ENCODE results near the gene BGN. TPM values are rescaled to one million over a fixed set of nuclear protein-coding genes. Genes with fewer than 3 reads are reported as not detected.

Gene BGN
- total RNA-seq, 1 experiment from 2014 or later, result 0.37 TPM

DNA sequence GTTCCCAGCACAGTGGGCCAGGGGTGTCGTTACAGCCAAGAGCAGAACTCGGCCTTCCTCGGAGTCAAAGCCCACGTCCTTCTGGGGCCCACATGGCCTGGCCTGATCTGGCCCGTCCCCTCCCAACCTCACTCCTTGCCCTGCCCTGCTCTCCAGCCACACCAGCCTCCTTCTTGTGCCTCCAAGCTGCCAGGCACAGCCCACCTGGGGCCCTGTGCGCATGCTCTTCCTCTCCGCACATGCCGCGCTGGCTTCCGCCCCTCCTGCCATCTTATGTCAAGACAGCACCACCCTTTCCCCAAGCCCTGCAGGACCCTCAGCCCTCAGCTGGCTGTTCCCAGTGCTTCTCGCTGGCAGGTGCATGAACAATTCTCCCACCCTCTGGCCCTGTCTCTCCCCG lies 31.2 kb upstream of the BGN start (continued):
- TF ChIP-seq SP1 (IDR thresholded peaks at IDR 0.05; ENCODE audit: low read depth) (no peak), EZH2phosphoT487 (IDR thresholded peaks at IDR 0.05; ENCODE audit: borderline replicate concordance) (no peak), EGR1 (IDR thresholded peaks at IDR 0.05; ENCODE audit: low read depth) (no peak), RAD21 (IDR thresholded peaks at IDR 0.05; ENCODE audit: low read depth) (no peak), YY1 (IDR thresholded peaks at IDR 0.05; ENCODE audit: extremely low read depth, insufficient replicate concordance, low read depth, low read length) (no peak), CEBPB (IDR thresholded peaks at IDR 0.05; ENCODE audit: low read depth) (no peak), ZNF274 (IDR thresholded peaks at IDR 0.05; ENCODE audit: low read depth, low read length) (no peak)
- TF ChIP-seq, protein P1, sequence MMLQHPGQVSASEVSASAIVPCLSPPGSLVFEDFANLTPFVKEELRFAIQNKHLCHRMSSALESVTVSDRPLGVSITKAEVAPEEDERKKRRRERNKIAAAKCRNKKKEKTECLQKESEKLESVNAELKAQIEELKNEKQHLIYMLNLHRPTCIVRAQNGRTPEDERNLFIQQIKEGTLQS (IDR thresholded peaks at IDR 0.05), result no peak
- TF ChIP-seq, protein P2, sequence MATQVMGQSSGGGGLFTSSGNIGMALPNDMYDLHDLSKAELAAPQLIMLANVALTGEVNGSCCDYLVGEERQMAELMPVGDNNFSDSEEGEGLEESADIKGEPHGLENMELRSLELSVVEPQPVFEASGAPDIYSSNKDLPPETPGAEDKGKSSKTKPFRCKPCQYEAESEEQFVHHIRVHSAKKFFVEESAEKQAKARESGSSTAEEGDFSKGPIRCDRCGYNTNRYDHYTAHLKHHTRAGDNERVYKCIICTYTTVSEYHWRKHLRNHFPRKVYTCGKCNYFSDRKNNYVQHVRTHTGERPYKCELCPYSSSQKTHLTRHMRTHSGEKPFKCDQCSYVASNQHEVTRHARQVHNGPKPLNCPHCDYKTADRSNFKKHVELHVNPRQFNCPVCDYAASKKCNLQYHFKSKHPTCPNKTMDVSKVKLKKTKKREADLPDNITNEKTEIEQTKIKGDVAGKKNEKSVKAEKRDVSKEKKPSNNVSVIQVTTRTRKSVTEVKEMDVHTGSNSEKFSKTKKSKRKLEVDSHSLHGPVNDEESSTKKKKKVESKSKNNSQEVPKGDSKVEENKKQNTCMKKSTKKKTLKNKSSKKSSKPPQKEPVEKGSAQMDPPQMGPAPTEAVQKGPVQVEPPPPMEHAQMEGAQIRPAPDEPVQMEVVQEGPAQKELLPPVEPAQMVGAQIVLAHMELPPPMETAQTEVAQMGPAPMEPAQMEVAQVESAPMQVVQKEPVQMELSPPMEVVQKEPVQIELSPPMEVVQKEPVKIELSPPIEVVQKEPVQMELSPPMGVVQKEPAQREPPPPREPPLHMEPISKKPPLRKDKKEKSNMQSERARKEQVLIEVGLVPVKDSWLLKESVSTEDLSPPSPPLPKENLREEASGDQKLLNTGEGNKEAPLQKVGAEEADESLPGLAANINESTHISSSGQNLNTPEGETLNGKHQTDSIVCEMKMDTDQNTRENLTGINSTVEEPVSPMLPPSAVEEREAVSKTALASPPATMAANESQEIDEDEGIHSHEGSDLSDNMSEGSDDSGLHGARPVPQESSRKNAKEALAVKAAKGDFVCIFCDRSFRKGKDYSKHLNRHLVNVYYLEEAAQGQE (IDR thresholded peaks at IDR 0.05; ENCODE audit: low read depth), result no peak

DNA sequence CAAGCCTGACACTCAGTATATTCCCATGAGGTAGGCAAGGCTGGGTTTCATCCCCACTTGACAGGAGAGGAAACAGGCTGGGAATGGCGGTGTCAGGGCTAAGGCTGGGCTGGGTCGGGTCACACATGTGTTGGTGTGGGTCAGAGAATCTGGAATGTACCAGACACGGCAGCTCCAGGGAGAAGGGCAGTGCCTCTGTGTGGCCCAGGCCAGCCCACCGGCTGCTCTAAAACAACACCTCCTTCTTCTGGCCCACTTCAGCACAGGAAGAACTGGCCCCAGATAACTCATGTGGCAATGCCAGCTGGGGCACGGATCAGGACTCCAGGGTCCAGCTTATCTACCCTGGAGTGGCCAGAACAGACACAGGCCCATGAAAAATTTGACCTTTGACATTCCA lies 30.7 kb upstream of the BGN start:
- ChIA-PET CTCF (no interaction called here), RAD21 (ENCODE audit: low non-redundant PET in 1 of 2, low total read pairs in 2 of 2, uncharacterized antibody in 2 of 2, unreplicated experiment in 2 of 2) (no interaction called here), POLR2A (no interaction called here)
- Histone ChIP-seq H3K79me2 (ENCODE audit: insufficient read depth, low read length) (no peaks in the 10 kb centered on the region; the same call in 1 of the 2 replicates), H3K9me2 (ENCODE audit: insufficient read depth) (no peaks in the 10 kb centered on the region), H3K27ac (ENCODE audit: low read depth, low read length) (no peak overlapping the region), H3K27me3 (ENCODE audit: insufficient read depth, low read length) (no peaks in the 10 kb centered on the region), H3K9ac (ENCODE audit: low read length) (no peak overlapping the region), H3K36me3 (ENCODE audit: control insufficient read depth in 1 of 2, insufficient read depth in 2 of 2, low read length in 2 of 2) (0 out of 4 replicates have a peak, but pooled peaks cover 0 to 3% of the 10 kb centered on the region in 2 experiments), H4K20me1 (ENCODE audit: insufficient read depth) (no peaks in the 10 kb centered on the region), H3K4me2 (ENCODE audit: low read length) (no peak overlapping the region), H3K4me3 (replicated peaks in 1 of 2; ENCODE audit: low read depth in 1 of 2, low read length in 2 of 2) (no peak overlapping the region), H2AFZ (ENCODE audit: low read depth, low read length, poor library complexity, severe bottlenecking) (no peak overlapping the region), H3K4me1 (ENCODE audit: control insufficient read depth in 1 of 2, insufficient read depth in 2 of 2, low read length in 2 of 2) (no peaks in the 10 kb centered on the region), H3K9me3 (ENCODE audit: control insufficient read depth in 1 of 2, insufficient read depth in 1 of 2, low read depth in 1 of 2, low read length in 2 of 2) (no peaks in the 10 kb centered on the region)
- intact Hi-C loops (cut with micrococcal nuclease), result no loop called here
- no TSS peak for BruUV-seq (replicated peaks)
- ATAC-seq (no peak), DNase-seq (ENCODE audit: low read depth, low spot score) (no peak)
- TF ChIP-seq EZH2 (IDR thresholded peaks at IDR 0.05), result no peak
- TF ChIP-seq, protein P1 (IDR thresholded peaks at IDR 0.05), result no peak
- TF ChIP-seq, protein P3, sequence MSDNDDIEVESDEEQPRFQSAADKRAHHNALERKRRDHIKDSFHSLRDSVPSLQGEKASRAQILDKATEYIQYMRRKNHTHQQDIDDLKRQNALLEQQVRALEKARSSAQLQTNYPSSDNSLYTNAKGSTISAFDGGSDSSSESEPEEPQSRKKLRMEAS (IDR thresholded peaks at IDR 0.05), result no peak
- no peak for TF ChIP-seq ZNF274 (IDR thresholded peaks at IDR 0.05; ENCODE audit: low read depth, low read length)
- TF ChIP-seq JUND (IDR thresholded peaks at IDR 0.05), result no peak
- no peak for TF ChIP-seq CEBPB (IDR thresholded peaks at IDR 0.05; ENCODE audit: low read depth)

All from HCT116 (cell line).